Endothelial cell of umbilical vein (primary cell): ENCODE results near the gene SLCO3A1. TPM values are rescaled to one million over a fixed set of nuclear protein-coding genes. Genes with fewer than 3 reads are reported as not detected.

Experiments used
- BruUV-seq: library from RNA; stranded (reverse); fragments of 400-500 nt; replicated peaks from 2 replicates; lab custom pipeline; 2021; lab: Mats Ljungman, UMichigan
- CTCF ChIA-PET: fragments of 300-600, 350-600 bp; sonication (Branson Sonifier 250); formaldehyde crosslinking; loops from one replicate; lab custom pipeline; 2021; ENCODE audit warnings: antibody characterized with exemption, inconsistent platforms; lab: Charles Lee
- POLR2A ChIA-PET: fragments of 300-600, 350-600 bp; sonication (Branson Sonifier 250); formaldehyde crosslinking; loops from one replicate; lab custom pipeline; 2021; ENCODE audit warnings: antibody characterized with exemption, inconsistent platforms; lab: Charles Lee
- DNase-seq: peaks from one replicate; pipeline ENCODE4 v3.0.0-alpha.2; 2011; ENCODE audit warnings: low read depth, low spot score
- FAIRE-seq: peaks from 2 replicates; lab custom pipeline; 2011; peaks lifted over from hg19 to GRCh38; lab: Jason Lieb, UNC
- H2AFZ ChIP-seq: 2 replicates; pipeline ENCODE4 v1.6.0; 2012; ENCODE audit warnings: low read depth, low read length, control low read depth, inconsistent platforms
- H3K27ac ChIP-seq: 2 replicates; pipeline ENCODE4 v1.5.1; 2011; ENCODE audit warnings: low read depth, mild to moderate bottlenecking, control low read depth, low read length, moderate library complexity; ENCODE audit not compliant: insufficient read depth
- H3K27me3 ChIP-seq, 2 experiments: 2 replicates each; pipeline versions ENCODE4 v1.6.0 to v1.6.1; 2011; ENCODE audit warnings: low read length in 2 of 2, mixed read lengths in 1 of 2; ENCODE audit not compliant: control insufficient read depth in 2 of 2, insufficient read depth in 2 of 2
- H3K36me3 ChIP-seq, 2 experiments: 2 replicates in 1 of 2; 3 replicates in 1 of 2; pipeline ENCODE4 v1.5.1; 2011; ENCODE audit warnings: low read length in 2 of 2, mild to moderate bottlenecking in 1 of 2, moderate library complexity in 1 of 2; ENCODE audit not compliant: control insufficient read depth in 2 of 2, insufficient read depth in 2 of 2; ENCODE audit errors: extremely low read depth in 1 of 2
- H3K4me1 ChIP-seq: 3 replicates; pipeline ENCODE4 v1.5.1; 2011; ENCODE audit warnings: mild to moderate bottlenecking, low read length; ENCODE audit not compliant: control insufficient read depth, insufficient read depth; ENCODE audit errors: extremely low read depth
- H3K4me2 ChIP-seq: 2 replicates; pipeline ENCODE4 v1.6.1; 2011; ENCODE audit warnings: low read length, control low read depth, mixed read lengths; ENCODE audit not compliant: insufficient read depth
- H3K4me3 ChIP-seq, 3 experiments: fragments of 200-600 bp in 1 of 3; sonication (generic), shearing (Covaris generic) in 1 of 3; replicated peaks in 1 of 3; 2 replicates each; pipeline ENCODE4 v1.5.1; 2011 to 2016; ENCODE audit warnings: control low read depth in 3 of 3, low read length in 3 of 3, mild to moderate bottlenecking in 2 of 3, inconsistent platforms in 1 of 3, low read depth in 1 of 3, moderate library complexity in 1 of 3; ENCODE audit not compliant: insufficient read depth in 1 of 3
- H3K79me2 ChIP-seq: 2 replicates; pipeline ENCODE4 v1.6.0; 2012; ENCODE audit warnings: low read length, inconsistent platforms; ENCODE audit not compliant: control insufficient read depth, insufficient read depth
- H3K9ac ChIP-seq: replicated peaks from 2 replicates; pipeline ENCODE3; 2011; ENCODE audit warnings: low read length, control low read depth; ENCODE audit not compliant: insufficient read depth; ENCODE audit errors: extremely low read depth
- H3K9me1 ChIP-seq: replicated peaks from 3 replicates; pipeline ENCODE4 v1.6.0; 2011; ENCODE audit warnings: mild to moderate bottlenecking, low read length; ENCODE audit not compliant: control insufficient read depth, insufficient read depth; ENCODE audit errors: extremely low read depth
- H3K9me3 ChIP-seq: replicated peaks from 2 replicates; pipeline ENCODE4 v1.5.1; 2012; ENCODE audit warnings: low read length, inconsistent platforms; ENCODE audit not compliant: control insufficient read depth, insufficient read depth
- H4K20me1 ChIP-seq: replicated peaks from 2 replicates; pipeline ENCODE3; 2011; ENCODE audit warnings: mild to moderate bottlenecking, low read length; ENCODE audit not compliant: control insufficient read depth, insufficient read depth; ENCODE audit errors: extremely low read depth
- EZH2 ChIP-seq: IDR thresholded peaks from 2 replicates; pipeline ENCODE4 v1.6.1; 2012; ENCODE audit warnings: borderline replicate concordance, low read depth, mild to moderate bottlenecking, moderate library complexity, low read length, inconsistent platforms; ENCODE audit not compliant: severe bottlenecking
- FOS ChIP-seq: IDR thresholded peaks from 2 replicates; pipeline ENCODE4 v1.6.1; 2011; ENCODE audit warnings: mild to moderate bottlenecking, low read length, moderate library complexity, borderline replicate concordance; ENCODE audit not compliant: insufficient read depth
- GATA2 ChIP-seq: IDR thresholded peaks from 2 replicates; pipeline ENCODE4 v1.7.0; 2011; ENCODE audit warnings: low read depth, mild to moderate bottlenecking, moderate library complexity, mixed read lengths, low read length; ENCODE audit not compliant: insufficient read length, insufficient read depth
- JUN ChIP-seq: IDR thresholded peaks from 2 replicates; pipeline ENCODE4 v1.6.1; 2011; ENCODE audit warnings: borderline replicate concordance, low read depth; ENCODE audit not compliant: insufficient read length, insufficient read depth
- MAX ChIP-seq: IDR thresholded peaks from 2 replicates; pipeline ENCODE4 v1.6.1; 2011; ENCODE audit not compliant: insufficient read depth, insufficient read length
- MYC ChIP-seq: IDR thresholded peaks from one replicate; pipeline ENCODE4 v1.6.1; 2011; ENCODE audit warnings: mild to moderate bottlenecking, low read depth, low read length
- POLR2A ChIP-seq: IDR thresholded peaks from 2 replicates; pipeline ENCODE4 v1.6.1; 2012; ENCODE audit warnings: low read depth, mild to moderate bottlenecking, control low read depth, low read length
- POLR2AphosphoS5 ChIP-seq: IDR thresholded peaks from 2 replicates; pipeline ENCODE4 v1.6.1; 2012; ENCODE audit warnings: low read depth, mild to moderate bottlenecking, control low read depth, low read length, moderate library complexity; ENCODE audit not compliant: insufficient read depth
- dilution Hi-C: fragments of 300-500 bp; cut with MboI; formaldehyde crosslinking; loops from one replicate; pipeline ENCODE4 v1.15.0; 2019; ENCODE audit warnings: low sequenced_read_pairs; ENCODE audit not compliant: extremely low pct_ligation_motif_present
- intact Hi-C: fragments of 100-400 bp; cut with micrococcal nuclease; formaldehyde crosslinking; loops from one replicate; pipeline ENCODE4 v1.10.0; 2022
- polyA plus RNA-seq, 4 experiments: library from polyadenylated mRNA; depleted of rRNA in 3 of 4; stranded (reverse) in 3 of 4; unstranded in 1 of 4; fragments of >200 nt; gene quantifications; 2 replicates each; pipeline versions ENCODE4 v1.2.1 to v1.2.3, GENCODE V29; 2011 to 2012; ENCODE audit warnings: missing spikeins in 1 of 4
- total RNA-seq: library from RNA; stranded (reverse); gene quantifications from 2 replicates; pipeline ENCODE4 v1.2.3, GENCODE V29; 2021
- TF ChIP-seq, protein P1 (sequence below), 2 donors: IDR thresholded peaks; 1 replicate in 1 of 2; 2 replicates in 1 of 2; pipeline ENCODE4 v1.5.1; 2011; ENCODE audit warnings: low read length in 2 of 2, mild to moderate bottlenecking in 2 of 2, moderate library complexity in 2 of 2, control low read depth in 1 of 2, inconsistent platforms in 1 of 2, low read depth in 1 of 2; ENCODE audit not compliant: insufficient read depth in 1 of 2; ENCODE audit errors: extremely low read depth in 1 of 2

SLCO3A1 gene
- total and polyA plus RNA-seq, 2 donors (not counting 3 experiments of a cell fraction or from before 2014, with no cell fraction given), result 0.88 to 0.92 TPM

- CTCF ChIA-PET, result no interaction called here
- TF ChIP-seq MYC, result no peak
- TF ChIP-seq EZH2, result no peak
- no peak for TF ChIP-seq POLR2AphosphoS5
- TF ChIP-seq JUN, result no peak
- TF ChIP-seq FOS, result no peak
- TF ChIP-seq, protein P1, sequence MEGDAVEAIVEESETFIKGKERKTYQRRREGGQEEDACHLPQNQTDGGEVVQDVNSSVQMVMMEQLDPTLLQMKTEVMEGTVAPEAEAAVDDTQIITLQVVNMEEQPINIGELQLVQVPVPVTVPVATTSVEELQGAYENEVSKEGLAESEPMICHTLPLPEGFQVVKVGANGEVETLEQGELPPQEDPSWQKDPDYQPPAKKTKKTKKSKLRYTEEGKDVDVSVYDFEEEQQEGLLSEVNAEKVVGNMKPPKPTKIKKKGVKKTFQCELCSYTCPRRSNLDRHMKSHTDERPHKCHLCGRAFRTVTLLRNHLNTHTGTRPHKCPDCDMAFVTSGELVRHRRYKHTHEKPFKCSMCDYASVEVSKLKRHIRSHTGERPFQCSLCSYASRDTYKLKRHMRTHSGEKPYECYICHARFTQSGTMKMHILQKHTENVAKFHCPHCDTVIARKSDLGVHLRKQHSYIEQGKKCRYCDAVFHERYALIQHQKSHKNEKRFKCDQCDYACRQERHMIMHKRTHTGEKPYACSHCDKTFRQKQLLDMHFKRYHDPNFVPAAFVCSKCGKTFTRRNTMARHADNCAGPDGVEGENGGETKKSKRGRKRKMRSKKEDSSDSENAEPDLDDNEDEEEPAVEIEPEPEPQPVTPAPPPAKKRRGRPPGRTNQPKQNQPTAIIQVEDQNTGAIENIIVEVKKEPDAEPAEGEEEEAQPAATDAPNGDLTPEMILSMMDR (IDR thresholded peaks at IDR 0.05; ENCODE audit: extremely low read depth in 1 of 2, insufficient read depth in 1 of 2, low read depth in 1 of 2, low read length in 2 of 2), result no peak
- no peak for TF ChIP-seq POLR2A
- no peak for TF ChIP-seq MAX
- no peak for TF ChIP-seq GATA2
- H3K27ac ChIP-seq, result no peak overlapping the region
- no peaks in the 10 kb centered on the region for H3K79me2 ChIP-seq
- no peaks in the 10 kb centered on the region for H3K4me1 ChIP-seq
- no peak overlapping the region for H3K9ac ChIP-seq
- DNase-seq, result no peak
- no peaks in the 10 kb centered on the region for H4K20me1 ChIP-seq
- intact Hi-C loops, result no loop called here
- POLR2A ChIA-PET, result no interaction called here
- no peaks in the 10 kb centered on the region for H3K27me3 ChIP-seq
- H3K4me3 ChIP-seq, result no peak overlapping the region
- no peak overlapping the region for H2AFZ ChIP-seq
- dilution Hi-C loops, result no loop called here
- H3K36me3 ChIP-seq, result no peaks in the 10 kb centered on the region
- H3K9me1 ChIP-seq, result no peaks in the 10 kb centered on the region
- FAIRE-seq, result no peak
- peaks cover 2% of the 10 kb centered on the region for H3K9me3 ChIP-seq
- H3K4me2 ChIP-seq, result no peak overlapping the region
- BruUV-seq, result no TSS peak
Measured at GRCh38 chr15:91967935-91968606, 114.6 kb downstream of the SLCO3A1 start.
